Loucy (cell line): ENCODE data around the gene RDM1.

ENCODE experiments used
- H2AFZ ChIP-seq: fragments of 200-600 bp; sonication (generic); 2 replicates; pipeline ENCODE4 v1.6.0; 2016; ENCODE audit warnings: antibody characterized with exemption, mild to moderate bottlenecking, low read length, moderate library complexity
- H3F3A ChIP-seq: fragments of 200-600 bp; 2 replicates; pipeline ENCODE4 v1.6.0; 2016; ENCODE audit warnings: antibody characterized with exemption, low read depth, mild to moderate bottlenecking
- H3K27me3 ChIP-seq: fragments of 200-600 bp; sonication (generic); 2 replicates; pipeline ENCODE4 v1.6.1; 2014; ENCODE audit warnings: low read length, mild to moderate bottlenecking; ENCODE audit not compliant: insufficient read depth, poor library complexity, severe bottlenecking
- H3K36me3 ChIP-seq: fragments of 200-600 bp; sonication (generic); 2 replicates; pipeline ENCODE4 v1.6.1; 2016; ENCODE audit warnings: low read length; ENCODE audit not compliant: insufficient read depth
- H3K4me1 ChIP-seq: fragments of 200-600 bp; sonication (generic); 2 replicates; pipeline ENCODE4 v1.5.1; 2014; ENCODE audit warnings: low read length, mild to moderate bottlenecking; ENCODE audit not compliant: insufficient read depth, poor library complexity, severe bottlenecking
- H3K4me2 ChIP-seq: fragments of 200-600 bp; sonication (generic); 2 replicates; pipeline ENCODE4 v1.6.0; 2014; ENCODE audit warnings: antibody characterized with exemption, low read length, low read depth, mild to moderate bottlenecking; ENCODE audit not compliant: poor library complexity, severe bottlenecking
- H3K4me3 ChIP-seq: fragments of 200-600 bp; sonication (generic); 2 replicates; pipeline ENCODE4 v1.5.1; 2014; ENCODE audit warnings: low read length, mild to moderate bottlenecking, mixed read lengths; ENCODE audit not compliant: poor library complexity, severe bottlenecking
- H3K79me2 ChIP-seq: fragments of 200-600 bp; sonication (generic); 2 replicates; pipeline ENCODE4 v1.6.1; 2014; ENCODE audit warnings: low read length; ENCODE audit not compliant: insufficient read depth
- H3K9ac ChIP-seq: fragments of 200-600 bp; sonication (generic); 2 replicates; pipeline ENCODE4 v1.6.0; 2014; ENCODE audit warnings: mild to moderate bottlenecking, low read depth, low read length, moderate library complexity; ENCODE audit not compliant: poor library complexity, severe bottlenecking
- H3K9me2 ChIP-seq: fragments of 200-600 bp; sonication (generic); replicated peaks from 2 replicates; pipeline ENCODE4 v1.6.1; 2016; ENCODE audit warnings: low read depth, low read length, mixed read lengths
- H3K9me3 ChIP-seq: fragments of 200-600 bp; sonication (generic); 2 replicates; pipeline ENCODE4 v1.6.1; 2014; ENCODE audit warnings: mild to moderate bottlenecking, antibody characterized with exemption, low read length, low read depth; ENCODE audit not compliant: insufficient read depth
- H4K20me1 ChIP-seq: fragments of 200-600 bp; sonication (generic); 2 replicates; pipeline ENCODE4 v1.6.0; 2014; ENCODE audit warnings: antibody characterized with exemption, low read length, mild to moderate bottlenecking; ENCODE audit not compliant: insufficient read depth, poor library complexity, severe bottlenecking
- EZH2phosphoT487 ChIP-seq: fragments of 200-600 bp; IDR thresholded peaks from 2 replicates; pipeline ENCODE4 v1.6.1; 2018; ENCODE audit warnings: antibody characterized with exemption, mild to moderate bottlenecking, moderate library complexity, borderline replicate concordance
- TF ChIP-seq, protein P1 (sequence below): fragments of 200-600 bp; sonication (generic); conservative IDR thresholded peaks from 2 replicates; pipeline ENCODE4 v1.5.1; 2014; ENCODE audit warnings: mild to moderate bottlenecking, antibody characterized with exemption, low read length

Gene RDM1

DNA sequence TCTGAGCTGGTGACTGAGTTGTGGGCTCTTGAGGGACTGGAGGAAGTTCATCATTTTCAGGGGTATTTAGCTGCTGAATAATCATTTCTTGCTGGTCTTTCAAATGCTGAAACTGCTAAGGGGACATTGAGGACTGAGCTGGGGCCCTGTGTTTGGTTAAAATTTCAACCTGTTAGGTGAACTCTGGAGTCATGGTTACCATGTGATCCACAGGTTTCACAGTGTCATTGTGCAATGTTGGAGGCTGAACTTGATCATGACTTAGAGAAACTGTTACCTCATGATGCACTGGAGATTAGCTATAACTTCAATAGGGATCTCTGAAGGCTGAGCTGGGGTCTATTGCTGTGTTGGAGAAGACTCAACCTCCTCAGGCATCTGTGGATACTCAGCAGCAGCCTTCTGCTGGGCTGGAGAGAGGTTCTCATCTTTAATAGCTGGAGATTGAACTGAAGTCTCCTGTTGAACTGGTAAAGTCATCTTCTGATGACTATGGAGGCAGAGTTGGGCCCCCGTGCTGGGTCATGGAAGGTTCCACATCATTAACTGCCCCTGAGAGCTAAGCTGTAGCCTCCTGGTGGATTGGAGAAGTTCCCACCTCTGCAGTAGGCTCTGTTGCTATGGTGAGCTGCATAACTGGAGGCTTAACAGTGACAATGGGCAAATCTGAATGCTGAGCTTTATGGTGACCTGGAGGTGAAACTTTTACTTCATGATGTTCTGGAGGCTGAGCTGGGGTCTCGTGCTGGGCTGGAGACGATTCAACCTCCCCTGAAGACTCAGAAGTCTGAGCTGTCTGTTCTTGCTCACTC, 15.2 kb downstream of the RDM1 start:
- H4K20me1 ChIP-seq = no peaks in the 10 kb centered on the region
- H3K4me1 ChIP-seq = peaks cover 12% of the 10 kb centered on the region
- H2AFZ ChIP-seq = no peak overlapping the region
- H3K4me2 ChIP-seq = no peak overlapping the region
- no peak overlapping the region for H3K4me3 ChIP-seq
- no peak overlapping the region for H3K9ac ChIP-seq
- H3K79me2 ChIP-seq = no peaks in the 10 kb centered on the region
- no peaks in the 10 kb centered on the region for H3K27me3 ChIP-seq
- no peaks in the 10 kb centered on the region for H3K9me3 ChIP-seq
- no peaks in the 10 kb centered on the region for H3K36me3 ChIP-seq
- H3K9me2 ChIP-seq = no peaks in the 10 kb centered on the region
- no peak for TF ChIP-seq EZH2phosphoT487
- TF ChIP-seq, protein P1, sequence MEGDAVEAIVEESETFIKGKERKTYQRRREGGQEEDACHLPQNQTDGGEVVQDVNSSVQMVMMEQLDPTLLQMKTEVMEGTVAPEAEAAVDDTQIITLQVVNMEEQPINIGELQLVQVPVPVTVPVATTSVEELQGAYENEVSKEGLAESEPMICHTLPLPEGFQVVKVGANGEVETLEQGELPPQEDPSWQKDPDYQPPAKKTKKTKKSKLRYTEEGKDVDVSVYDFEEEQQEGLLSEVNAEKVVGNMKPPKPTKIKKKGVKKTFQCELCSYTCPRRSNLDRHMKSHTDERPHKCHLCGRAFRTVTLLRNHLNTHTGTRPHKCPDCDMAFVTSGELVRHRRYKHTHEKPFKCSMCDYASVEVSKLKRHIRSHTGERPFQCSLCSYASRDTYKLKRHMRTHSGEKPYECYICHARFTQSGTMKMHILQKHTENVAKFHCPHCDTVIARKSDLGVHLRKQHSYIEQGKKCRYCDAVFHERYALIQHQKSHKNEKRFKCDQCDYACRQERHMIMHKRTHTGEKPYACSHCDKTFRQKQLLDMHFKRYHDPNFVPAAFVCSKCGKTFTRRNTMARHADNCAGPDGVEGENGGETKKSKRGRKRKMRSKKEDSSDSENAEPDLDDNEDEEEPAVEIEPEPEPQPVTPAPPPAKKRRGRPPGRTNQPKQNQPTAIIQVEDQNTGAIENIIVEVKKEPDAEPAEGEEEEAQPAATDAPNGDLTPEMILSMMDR = no peak
- H3F3A ChIP-seq = no peaks in the 10 kb centered on the region

DNA sequence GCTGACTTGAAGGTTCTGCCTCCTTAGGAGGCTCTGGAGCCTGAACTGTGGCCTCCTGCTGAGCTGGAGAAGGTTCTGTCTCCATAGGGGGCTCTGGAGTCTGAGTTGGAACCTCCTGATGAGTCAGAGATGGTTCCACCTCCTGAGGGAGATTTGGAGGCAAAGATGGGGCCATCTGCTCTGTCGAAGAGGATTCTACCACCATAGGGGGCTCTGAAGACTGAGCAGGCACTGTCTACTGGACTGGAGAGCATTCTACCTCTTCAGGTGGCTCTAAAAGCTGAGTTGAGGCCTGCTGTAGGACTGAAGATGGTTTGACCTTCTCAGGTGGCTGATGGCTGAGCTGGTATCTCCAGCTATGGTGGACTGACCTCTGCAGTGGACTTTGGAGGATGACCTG, 16.2 kb downstream of the RDM1 start:
- H3K4me1 ChIP-seq = peaks cover 12% of the 10 kb centered on the region
- no peak overlapping the region for H3K9ac ChIP-seq
- H3K4me2 ChIP-seq = no peak overlapping the region
- H4K20me1 ChIP-seq = no peaks in the 10 kb centered on the region
- no peaks in the 10 kb centered on the region for H3K36me3 ChIP-seq
- TF ChIP-seq, protein P1 = no peak
- no peak for TF ChIP-seq EZH2phosphoT487
- no peaks in the 10 kb centered on the region for H3K9me3 ChIP-seq
- no peaks in the 10 kb centered on the region for H3F3A ChIP-seq
- no peak overlapping the region for H3K4me3 ChIP-seq
- H3K79me2 ChIP-seq = no peaks in the 10 kb centered on the region
- H3K9me2 ChIP-seq = no peaks in the 10 kb centered on the region
- no peaks in the 10 kb centered on the region for H3K27me3 ChIP-seq
- no peak overlapping the region for H2AFZ ChIP-seq

DNA sequence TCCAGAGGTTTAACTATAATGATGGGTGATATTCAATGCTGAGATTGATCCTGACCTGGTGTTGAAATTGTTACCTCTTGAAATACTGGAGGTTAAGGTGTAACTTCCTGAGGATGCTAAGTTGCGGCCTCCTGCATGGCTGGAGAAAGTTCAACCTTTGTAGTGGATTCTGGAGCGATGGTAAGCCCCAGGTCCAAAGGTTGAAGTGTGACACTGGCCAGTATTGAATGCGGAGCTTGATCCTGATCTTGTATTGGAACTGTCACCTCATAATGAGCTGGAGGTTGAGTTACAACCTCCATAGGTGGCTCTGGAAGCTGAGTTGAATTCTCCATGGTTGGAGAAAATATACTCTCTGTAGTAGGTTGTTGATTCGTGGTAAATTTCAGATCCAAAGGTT, 17.0 kb downstream of the RDM1 start:
- Histone ChIP-seq H3K4me1 (peaks cover 5% of the 10 kb centered on the region), H3K27me3 (no peaks in the 10 kb centered on the region), H2AFZ (no peak overlapping the region), H3K79me2 (no peaks in the 10 kb centered on the region), H3K4me3 (no peak overlapping the region), H3F3A (no peaks in the 10 kb centered on the region), H3K9ac (no peak overlapping the region), H3K4me2 (no peak overlapping the region), H3K9me2 (no peaks in the 10 kb centered on the region), H4K20me1 (no peaks in the 10 kb centered on the region), H3K9me3 (no peaks in the 10 kb centered on the region), H3K36me3 (no peaks in the 10 kb centered on the region)
- TF ChIP-seq EZH2phosphoT487 = no peak
- TF ChIP-seq, protein P1 = no peak
